T-helper 1 cell treated with Interleukin-12 subunit alpha and Interleukin-12 subunit beta and Interleukin-4 antibody, amounts not matched to agents 30 ng/mL and 1 ng/mL, for 36 hours (primary cell): ENCODE results near the gene WTAP. TPM values are rescaled to one million over a fixed set of nuclear protein-coding genes. Genes with fewer than 3 reads are reported as not detected.

Experiments
- intact Hi-C: fragments of 100-400 bp; cut with micrococcal nuclease; formaldehyde crosslinking; loops from one replicate; pipeline ENCODE4 v1.15.1; 2024
- total RNA-seq: library from RNA; stranded (reverse); gene quantifications from 2 replicates; pipeline ENCODE4 v1.2.3, GENCODE V29; 2022

Gene WTAP
- total RNA-seq, 1 donor from 2014 or later, result 126 TPM

DNA sequence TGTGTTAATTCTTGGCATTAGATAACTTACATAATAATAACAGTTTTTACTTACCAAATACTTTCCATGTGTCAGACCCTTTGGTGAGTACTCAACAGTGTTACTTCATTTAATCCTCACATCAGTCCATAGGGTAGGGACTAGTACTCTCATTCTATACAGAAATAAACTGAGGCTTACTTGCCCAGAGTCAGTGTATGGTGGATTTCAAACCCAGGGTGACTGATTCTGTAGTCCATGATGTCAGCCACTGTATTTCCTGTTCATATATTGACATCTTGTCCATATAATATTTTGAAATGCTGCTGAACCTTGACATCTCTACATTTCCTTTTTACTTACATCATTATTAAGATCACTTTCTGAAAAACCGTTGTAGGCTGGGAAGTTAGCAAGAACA lies 70.2 kb downstream of the WTAP start:
- intact Hi-C loops, result no loop called here

DNA sequence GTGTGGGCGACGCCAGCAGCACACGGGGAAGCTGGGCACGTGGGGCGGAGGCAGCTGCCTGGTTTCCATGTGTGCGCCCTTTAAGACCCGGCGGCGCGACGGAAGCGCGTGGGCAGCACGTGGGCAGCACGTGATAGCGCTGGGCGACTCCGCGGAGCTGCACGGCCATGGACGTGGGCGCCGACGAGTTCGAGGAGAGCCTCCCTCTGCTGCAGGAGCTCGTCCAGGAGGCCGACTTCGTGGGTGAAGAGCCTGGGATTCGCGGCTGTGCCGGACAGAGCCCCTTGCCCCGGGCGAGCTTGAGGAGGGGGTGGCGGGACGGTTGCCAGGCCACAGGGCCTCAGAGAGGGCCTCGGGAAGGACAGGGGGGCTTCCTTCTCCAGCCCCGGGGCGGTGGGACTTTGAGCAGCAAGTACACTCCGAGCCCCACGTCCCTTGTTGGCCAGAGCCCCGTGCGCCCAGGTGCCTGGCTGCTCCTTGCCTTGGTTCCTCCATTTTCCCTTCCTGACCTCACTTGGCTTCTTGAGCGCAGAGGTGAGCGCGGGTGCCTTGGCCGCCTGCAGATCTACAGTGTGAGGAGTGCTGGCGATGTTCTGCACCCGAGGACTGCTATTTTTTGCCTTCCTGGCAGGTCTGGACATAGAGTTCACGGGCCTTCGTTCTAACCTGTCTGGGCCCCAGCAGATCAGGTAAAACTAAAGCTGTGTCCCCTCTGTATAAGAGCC lies 73.0 kb downstream of the WTAP start, which contains the start of gene PNLDC1:
PNLDC1 (plus strand) TSS at position 136 of the 725 bp plus-strand sequence; CDS start at position 168, 32 bp downstream.
- intact Hi-C loops, result loop anchor here (2.0 kb wide), 1 partner anchor 14 kb away; no protein-coding TSS in a partner anchor

DNA sequence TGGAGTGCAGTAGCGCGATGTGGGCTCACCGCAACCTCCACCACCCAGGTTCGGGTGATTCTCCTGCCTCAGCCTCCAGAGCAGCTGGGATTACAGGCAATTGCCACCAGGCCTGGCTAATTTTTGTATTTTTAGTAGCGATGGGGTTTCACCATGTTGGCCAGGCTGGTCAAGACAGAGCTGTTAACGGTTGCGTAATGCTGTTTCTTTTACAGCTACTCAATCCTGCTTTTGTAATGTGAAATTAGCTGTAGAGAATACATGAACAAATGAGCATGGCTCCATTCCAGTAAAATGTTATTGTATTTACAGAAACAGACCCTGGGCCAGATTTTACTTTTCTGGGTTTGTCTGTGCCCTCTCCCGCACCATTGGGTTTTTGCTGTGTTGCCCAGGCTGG lies 74.6 kb downstream of the WTAP start:
- intact Hi-C loops, result loop anchor here (2.0 kb wide), 1 partner anchor 13 kb away; no protein-coding TSS in a partner anchor

DNA sequence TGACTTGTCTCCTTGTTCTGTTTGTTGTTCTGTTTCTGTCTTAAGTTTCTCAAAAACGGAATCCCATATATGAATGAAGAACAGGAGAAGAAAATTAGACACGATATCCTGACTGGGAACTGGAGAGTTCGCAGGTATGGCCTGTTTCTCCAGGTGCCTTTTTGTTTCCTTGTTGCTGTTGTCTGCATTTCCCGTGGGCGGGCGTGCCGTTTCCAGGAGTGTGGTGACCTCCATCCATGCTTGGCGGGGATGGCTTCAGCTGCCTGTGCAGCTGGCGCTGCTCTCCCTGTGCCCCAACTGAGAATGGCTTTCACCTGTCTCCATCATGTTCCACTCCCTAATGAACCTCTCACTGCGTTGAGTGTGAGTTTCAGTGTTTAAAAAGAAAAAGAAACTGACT lies 77.2 kb downstream of the WTAP start:
- intact Hi-C loops, result no loop called here

DNA sequence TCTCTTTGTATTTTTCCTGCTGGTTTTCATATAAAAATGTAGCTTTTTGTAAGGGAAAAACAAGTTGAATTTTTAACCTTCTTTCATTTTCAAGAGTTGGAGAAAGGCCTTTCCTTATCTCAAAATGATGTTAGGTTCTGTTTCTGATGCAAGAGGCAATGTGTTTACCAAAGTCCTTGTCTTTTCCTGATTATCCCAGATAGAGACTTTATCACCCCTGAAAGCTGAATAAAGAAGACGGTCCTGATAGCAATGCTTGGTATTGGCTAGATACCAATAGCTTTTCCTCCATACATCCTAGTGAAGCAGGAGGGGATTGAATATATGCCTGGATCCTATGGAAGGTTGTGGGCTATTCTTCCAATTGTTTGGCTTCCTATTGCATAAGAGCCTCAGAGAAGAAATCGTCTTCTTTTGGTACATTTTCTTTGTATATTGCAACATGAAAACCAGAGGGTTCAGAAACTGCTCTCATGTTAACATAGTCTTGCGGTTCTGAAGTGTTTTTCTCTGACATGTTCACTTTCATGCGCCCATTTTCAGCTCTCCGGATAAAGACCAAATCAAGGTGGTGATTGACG lies 78.2 kb downstream of the WTAP start:
- intact Hi-C loops, result no loop called here

Other genes starting within 250 kb of the WTAP start
- gene SOD2, start 34.3 kb upstream of the WTAP start, total RNA-seq, result 63.1 and 63.9 TPM in 2 replicates
- gene ACAT2, start 34.5 kb downstream of the WTAP start, total RNA-seq, result 61.9 and 65.6 TPM in 2 replicates
- 227 and 230 TPM in 2 replicates for gene TCP1, start 62.1 kb downstream of the WTAP start, total RNA-seq
- 72.9 and 74.8 TPM in 2 replicates for gene MRPL18, start 63.0 kb downstream of the WTAP start, total RNA-seq
- gene PNLDC1, start 72.8 kb downstream of the WTAP start, total RNA-seq, result 0.59 and 0.74 TPM in 2 replicates
- not detected in 2 replicates for gene MAS1, start 163.5 kb downstream of the WTAP start, total RNA-seq
- gene IGF2R, start 241.6 kb downstream of the WTAP start, total RNA-seq, result 93.0 and 95.3 TPM in 2 replicates